Spinal cord (tissue), 10 donors: ENCODE measurements around the gene HSPB8. TPM values are rescaled to one million over a fixed set of nuclear protein-coding genes. Genes with fewer than 3 reads are reported as not detected.

Experiments used
- DNase-seq, 6 donors: peaks; one replicate each; pipeline versions ENCODE4 v3.0.0 to v3.0.0-alpha.2; 2013 to 2015; ENCODE audit warnings: low spot score in 6 of 6, low read depth in 4 of 6
- H3K27ac ChIP-seq: one replicate; pipeline ENCODE4 v1.5.1; 2013; ENCODE audit warnings: low read depth, low read length, control low read depth
- H3K27me3 ChIP-seq: one replicate; pipeline ENCODE4 v1.6.1; 2013; ENCODE audit warnings: low read length; ENCODE audit not compliant: control insufficient read depth, insufficient read depth
- H3K36me3 ChIP-seq: one replicate; pipeline ENCODE4 v1.6.1; 2013; ENCODE audit warnings: low read length; ENCODE audit not compliant: control insufficient read depth, insufficient read depth
- H3K4me1 ChIP-seq: one replicate; pipeline ENCODE4 v1.6.1; 2013; ENCODE audit warnings: low read length; ENCODE audit not compliant: control insufficient read depth, insufficient read depth
- H3K4me3 ChIP-seq: one replicate; pipeline ENCODE4 v1.5.1; 2013; ENCODE audit warnings: low read depth, low read length, control low read depth
- H3K9me3 ChIP-seq: one replicate; pipeline ENCODE4 v1.6.1; 2013; ENCODE audit warnings: low read length; ENCODE audit not compliant: control insufficient read depth, insufficient read depth
- WGBS: methylation state at CpG from one replicate; pipeline ENCODE4 v1.1.5; 2013; ENCODE audit warnings: missing lambda C conversion rate; ENCODE audit not compliant: insufficient coverage; 5-methylcytosine and 5-hydroxymethylcytosine counted together
- polyA plus RNA-seq, 2 donors: library from polyadenylated mRNA; unstranded; fragments of 120-200 nt; gene quantifications; one replicate each; pipeline ENCODE4 v1.2.1, GENCODE V29; 2013; ENCODE audit not compliant: insufficient read length in 2 of 2
- total RNA-seq, 2 donors: library from RNA; depleted of rRNA in 1 of 2; stranded (reverse); fragments of 120-200 nt in 1 of 2; fragments of >200 nt in 1 of 2; gene quantifications; one replicate each; pipeline versions ENCODE4 v1.2.3 to v1.2.4, GENCODE V29; 2013 to 2014
- donor health status: healthy.

Gene HSPB8
- total and polyA plus RNA-seq, 4 donors: 14.8 to 31.2 (median 26.8) TPM

DNA sequence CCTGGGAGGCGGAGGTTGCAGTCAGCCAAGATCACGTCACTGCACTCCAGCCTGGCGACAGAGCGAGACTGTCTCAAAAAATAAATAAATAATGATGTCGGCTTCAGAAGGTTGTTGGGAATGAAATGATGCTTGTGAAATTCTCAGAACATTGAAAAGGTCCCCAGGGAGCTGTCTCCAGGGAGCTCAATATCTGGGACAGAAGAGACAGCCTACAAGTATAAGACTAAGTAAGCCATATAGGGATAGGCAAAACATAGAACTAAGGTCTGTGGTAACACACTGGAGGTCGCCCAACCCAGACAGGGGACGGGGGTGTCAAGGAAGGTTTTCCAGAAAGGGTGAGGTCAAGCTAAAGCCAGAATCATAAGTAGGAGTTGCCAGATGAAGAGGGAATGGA, 29.5 kb upstream of the HSPB8 start:
- no peak for DNase-seq
- H3K27ac ChIP-seq: no peak overlapping the region
- no peaks in the 10 kb centered on the region for H3K27me3 ChIP-seq
- peaks cover 3% of the 10 kb centered on the region for H3K9me3 ChIP-seq
- 88% methylated on average over 6 of the region's 7 CpGs for WGBS
- H3K4me3 ChIP-seq: no peak overlapping the region
- peaks cover 14% of the 10 kb centered on the region for H3K36me3 ChIP-seq
- H3K4me1 ChIP-seq: peaks cover 12% of the 10 kb centered on the region

DNA sequence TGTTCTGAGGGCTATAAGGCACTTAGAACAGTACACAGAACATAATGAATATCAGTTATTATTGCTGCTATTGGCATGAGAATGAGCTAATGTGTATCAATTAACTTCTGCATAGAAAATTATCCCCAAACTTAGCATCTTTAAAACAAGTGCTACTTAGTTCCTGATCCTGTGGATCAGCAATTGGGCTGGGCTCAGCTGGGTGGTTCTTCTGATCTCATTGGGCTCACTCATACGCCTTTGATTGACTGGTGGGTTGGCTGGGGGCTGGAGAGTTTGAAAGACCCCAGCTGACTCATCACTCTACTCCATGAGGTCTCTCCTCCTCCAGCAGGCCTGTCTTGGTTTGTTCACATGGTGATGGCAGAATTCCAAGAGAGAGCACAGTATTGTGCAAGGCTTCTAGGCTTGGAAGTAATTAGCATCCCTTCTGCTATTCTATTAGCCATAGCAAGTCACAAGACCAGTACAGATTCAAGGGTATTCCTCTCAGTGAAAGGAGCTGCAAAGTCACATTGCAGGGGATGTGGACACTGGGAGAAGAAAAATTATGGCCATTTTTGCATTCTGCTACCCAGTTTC, 27.2 kb upstream of the HSPB8 start:
- H3K27ac ChIP-seq: no peak overlapping the region
- H3K36me3 ChIP-seq: peaks cover 17% of the 10 kb centered on the region
- WGBS: 100% methylated on average over 1 of the region's 1 CpG
- H3K4me3 ChIP-seq: no peak overlapping the region
- no peak for DNase-seq
- H3K4me1 ChIP-seq: peaks cover 12% of the 10 kb centered on the region
- no peaks in the 10 kb centered on the region for H3K27me3 ChIP-seq
- peaks cover 3% of the 10 kb centered on the region for H3K9me3 ChIP-seq

DNA sequence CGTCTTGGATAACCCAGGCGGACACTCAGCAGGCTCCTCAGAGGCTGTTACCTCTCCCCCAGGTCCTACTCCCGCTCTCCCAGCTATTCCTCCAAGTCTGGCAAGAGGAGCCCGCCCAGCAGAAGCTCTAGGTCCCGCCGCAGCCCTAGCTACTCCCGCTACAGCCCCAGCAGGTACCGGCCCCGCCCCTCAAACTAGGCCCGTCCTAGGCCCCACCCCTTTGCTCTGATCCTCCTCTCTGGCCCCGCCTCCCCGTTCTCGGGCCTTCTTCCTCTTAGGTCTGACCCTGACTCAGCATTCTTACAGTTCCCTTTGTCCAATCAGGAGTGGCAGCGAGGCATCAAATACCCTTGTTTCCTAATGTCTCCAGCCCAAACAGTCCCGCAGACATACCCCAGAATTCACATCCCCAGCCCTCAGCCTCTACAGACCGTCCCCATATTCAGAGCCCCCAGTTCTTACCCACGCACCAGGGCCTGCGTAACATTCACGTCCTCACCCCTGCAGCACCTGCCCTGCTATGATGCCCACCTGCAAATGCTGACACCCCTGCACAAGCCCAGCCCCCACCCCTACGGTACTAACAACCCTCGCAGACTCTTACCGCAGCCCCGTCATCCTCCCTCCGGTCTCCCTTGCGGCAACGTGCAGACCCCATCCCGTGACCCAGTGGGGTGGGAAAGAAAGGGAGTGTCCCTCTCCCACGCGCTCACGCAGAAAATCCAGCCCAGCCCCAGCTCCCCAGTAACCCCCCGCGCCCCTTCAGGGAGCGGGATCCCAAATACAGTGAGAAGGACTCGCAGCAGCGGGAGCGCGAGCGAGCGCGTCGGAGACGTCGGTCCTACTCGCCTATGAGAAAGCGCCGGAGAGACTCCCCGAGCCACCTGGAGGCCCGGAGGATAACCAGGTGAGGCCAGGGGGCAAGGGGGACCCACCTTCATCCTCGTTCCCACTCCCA, 25.0 kb upstream of the HSPB8 start:
- 49% methylated on average over 38 of the region's 49 CpGs for WGBS
- Histone ChIP-seq H3K4me3 (no peak overlapping the region), H3K27me3 (no peaks in the 10 kb centered on the region), H3K9me3 (peaks cover 3% of the 10 kb centered on the region), H3K36me3 (peaks cover 32% of the 10 kb centered on the region), H3K27ac (no peak overlapping the region), H3K4me1 (peaks cover 10% of the 10 kb centered on the region)
- DNase-seq: peak in 1 of 6 donors; percentile 36

DNA sequence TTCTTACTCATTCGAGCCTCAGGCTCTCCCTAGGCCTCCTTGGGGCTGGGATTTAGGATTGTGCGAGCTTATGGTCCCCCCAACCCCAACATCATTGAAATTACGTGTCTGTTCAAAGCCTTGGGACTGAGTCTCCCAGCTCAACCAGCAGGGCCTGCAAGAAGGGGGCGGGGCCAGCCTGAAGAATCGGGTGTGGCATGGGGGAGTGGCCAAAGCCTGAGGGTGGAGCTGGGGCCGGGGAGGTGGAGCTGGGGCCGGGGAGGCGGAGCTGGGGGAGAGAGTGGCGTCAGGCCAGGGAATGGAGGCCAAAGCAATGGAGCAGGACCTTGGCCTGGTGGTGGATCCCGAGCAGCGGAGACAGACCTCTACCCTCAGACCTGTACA, 24.3 kb upstream of the HSPB8 start:
- Histone ChIP-seq H3K27ac (no peak overlapping the region), H3K9me3 (peaks cover 3% of the 10 kb centered on the region), H3K27me3 (no peaks in the 10 kb centered on the region), H3K4me3 (no peak overlapping the region), H3K36me3 (peaks cover 32% of the 10 kb centered on the region), H3K4me1 (peaks cover 10% of the 10 kb centered on the region)
- 74% methylated on average over 8 of the region's 11 CpGs for WGBS
- DNase-seq: no peak

DNA sequence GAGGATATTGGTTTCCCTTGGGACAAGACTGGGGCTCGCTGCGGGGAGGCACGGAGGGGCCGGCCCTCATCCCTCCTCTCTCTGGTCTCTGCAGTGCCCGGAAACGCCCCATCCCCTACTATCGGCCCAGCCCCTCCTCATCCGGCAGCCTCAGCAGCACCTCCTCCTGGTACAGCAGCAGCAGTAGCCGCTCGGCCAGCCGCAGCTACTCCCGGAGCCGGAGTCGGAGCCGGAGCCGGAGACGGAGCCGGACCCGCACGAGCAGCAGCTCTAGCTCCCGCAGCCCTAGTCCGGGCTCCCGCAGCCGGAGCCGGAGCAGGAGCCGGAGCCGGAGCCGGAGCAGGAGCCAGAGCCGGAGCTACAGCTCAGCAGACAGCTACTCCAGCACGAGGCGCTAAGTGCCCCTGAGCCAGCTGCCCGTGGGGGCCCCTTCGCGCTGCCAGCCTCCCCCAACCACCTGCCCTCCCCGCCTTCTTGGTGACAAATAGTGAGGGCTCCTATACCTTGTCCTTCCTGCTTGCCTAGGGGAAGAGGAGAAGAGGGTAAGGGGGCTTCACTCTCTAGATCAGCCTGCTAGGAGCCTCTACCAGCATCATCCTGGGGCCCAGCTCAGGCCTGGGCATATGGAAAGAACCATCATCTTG, 22.2 kb upstream of the HSPB8 start:
- no peak overlapping the region for H3K27ac ChIP-seq
- no peak for DNase-seq
- no peaks in the 10 kb centered on the region for H3K27me3 ChIP-seq
- WGBS: 67% methylated on average over 29 of the region's 35 CpGs
- H3K4me1 ChIP-seq: peaks cover 10% of the 10 kb centered on the region
- peaks cover 32% of the 10 kb centered on the region for H3K36me3 ChIP-seq
- no peaks in the 10 kb centered on the region for H3K9me3 ChIP-seq
- H3K4me3 ChIP-seq: no peak overlapping the region

DNA sequence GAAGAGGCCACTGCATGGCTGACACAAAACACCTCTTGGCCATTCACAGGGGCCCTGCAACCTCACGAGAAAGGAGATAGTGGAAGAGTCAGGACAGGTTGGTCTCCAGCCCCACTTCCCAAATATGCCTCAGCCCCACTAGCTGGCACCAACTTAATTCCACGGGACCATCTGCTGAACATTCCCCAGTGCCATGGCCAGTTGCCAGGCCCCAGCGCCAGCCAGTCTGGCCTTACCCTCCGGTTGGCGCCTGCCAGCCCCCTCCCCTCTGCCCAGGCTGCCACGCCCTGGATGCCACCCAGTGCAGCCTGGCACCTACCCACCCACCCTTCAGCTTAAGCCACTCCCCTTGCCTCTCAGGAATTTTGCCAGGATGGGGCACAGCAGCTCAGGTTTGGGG, 21.2 kb upstream of the HSPB8 start:
- WGBS: 63% methylated on average over 5 of the region's 6 CpGs
- H3K4me3 ChIP-seq: no peak overlapping the region
- no peak overlapping the region for H3K27ac ChIP-seq
- peaks cover 10% of the 10 kb centered on the region for H3K4me1 ChIP-seq
- DNase-seq: peak in 1 of 6 donors; percentile 86
- no peaks in the 10 kb centered on the region for H3K9me3 ChIP-seq
- H3K36me3 ChIP-seq: peaks cover 32% of the 10 kb centered on the region
- no peaks in the 10 kb centered on the region for H3K27me3 ChIP-seq

DNA sequence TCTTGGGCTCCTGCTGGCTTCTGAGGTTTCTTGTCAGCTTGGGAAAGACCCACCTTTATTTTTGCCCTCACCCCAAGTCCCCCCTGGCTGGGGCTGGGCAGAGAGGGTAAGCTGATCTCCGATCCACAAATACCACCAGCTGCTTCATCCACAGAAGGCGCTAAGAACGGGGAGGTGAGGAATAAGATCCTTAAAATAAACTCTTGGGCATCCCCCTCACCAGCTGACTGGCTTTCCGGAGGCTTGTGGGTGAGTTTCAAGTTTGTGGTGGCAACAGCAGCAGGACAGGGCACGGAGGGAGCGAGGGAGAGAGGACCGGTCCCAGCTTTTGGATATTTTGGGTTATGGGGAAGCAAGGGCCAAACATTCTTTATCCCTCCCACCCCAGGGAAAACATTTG, 20.8 kb upstream of the HSPB8 start:
- Histone ChIP-seq H3K4me1 (peaks cover 10% of the 10 kb centered on the region), H3K4me3 (no peak overlapping the region), H3K27ac (no peak overlapping the region), H3K27me3 (no peaks in the 10 kb centered on the region), H3K36me3 (peaks cover 32% of the 10 kb centered on the region), H3K9me3 (no peaks in the 10 kb centered on the region)
- no CpG with 5 or more reads among the region's 7 CpGs for WGBS
- no peak for DNase-seq

DNA sequence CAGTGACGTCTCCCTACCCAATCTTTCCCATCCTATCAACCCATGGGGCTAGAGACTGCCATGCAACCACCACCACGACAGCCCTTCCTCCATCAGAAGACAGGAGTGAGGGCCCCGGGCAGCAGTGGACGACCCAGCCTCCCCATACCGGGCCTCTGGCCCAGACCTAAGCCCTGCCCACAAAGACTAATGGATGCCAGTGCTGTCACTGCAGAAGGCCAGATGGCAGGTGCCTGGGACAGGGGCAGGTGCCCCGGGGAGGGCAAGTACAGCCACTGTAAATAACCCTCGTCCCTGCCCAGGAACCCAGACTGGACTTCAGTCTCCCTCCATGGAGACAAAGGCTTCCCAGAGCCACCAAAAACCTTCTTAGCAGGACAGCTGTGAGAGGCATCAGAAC, 20.3 kb upstream of the HSPB8 start:
- peaks cover 31% of the 10 kb centered on the region for H3K36me3 ChIP-seq
- DNase-seq: no peak
- no peak overlapping the region for H3K4me3 ChIP-seq
- H3K27me3 ChIP-seq: no peaks in the 10 kb centered on the region
- 82% methylated on average over 7 of the region's 7 CpGs for WGBS
- H3K4me1 ChIP-seq: peaks cover 7% of the 10 kb centered on the region
- H3K27ac ChIP-seq: no peak overlapping the region
- no peaks in the 10 kb centered on the region for H3K9me3 ChIP-seq

DNA sequence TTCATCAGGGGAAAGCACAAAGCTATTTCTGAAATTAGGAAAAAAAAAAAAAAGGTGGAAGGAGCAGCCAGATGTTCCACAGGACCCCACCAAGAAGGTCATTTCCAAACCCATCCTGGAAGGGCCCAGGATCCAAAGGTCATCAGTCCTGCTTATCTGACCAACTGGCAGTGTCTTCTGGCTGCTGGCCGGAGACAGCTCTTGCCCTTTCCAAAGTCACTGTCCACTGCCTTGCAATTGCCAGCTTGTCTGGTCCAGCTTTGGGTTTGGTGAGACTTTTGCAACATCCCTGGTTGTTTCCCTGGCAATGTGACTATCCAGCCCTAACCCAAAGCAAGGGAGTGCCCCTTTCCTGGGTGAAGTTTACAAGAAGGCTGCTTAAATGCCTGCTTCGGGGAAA, 18.9 kb upstream of the HSPB8 start:
- 87% methylated on average over 2 of the region's 2 CpGs for WGBS

More for the DNA sequence above, 18.9 kb upstream of the HSPB8 start:
- H3K9me3 ChIP-seq: no peaks in the 10 kb centered on the region
- H3K27ac ChIP-seq: no peak overlapping the region
- no peak overlapping the region for H3K4me3 ChIP-seq
- H3K4me1 ChIP-seq: no peaks in the 10 kb centered on the region
- peaks cover 19% of the 10 kb centered on the region for H3K36me3 ChIP-seq
- no peak for DNase-seq
- H3K27me3 ChIP-seq: no peaks in the 10 kb centered on the region
